NCI-H2171 treated with DMSO at 0.1 percent for 48 hours (cell line): ENCODE results near the gene SIGLEC8.
"Not testable (repeated sequence)": the region's sequence is repeated elsewhere in the genome, so short reads cannot be mapped to it uniquely, and the experiment has no call there.

Experiments
- DNase-seq: peaks from one replicate; lab custom pipeline; 2025; lab: John Stamatoyannopoulos, UW

Gene SIGLEC8

GRCh38 chr19:51473009-51473707 lies 14.9 kb upstream of the SIGLEC8 start:
- DNase-seq: peak; percentile 40

- DNase-seq: no peak
Measured at GRCh38 chr19:51472607-51473006, 14.4 kb upstream of the SIGLEC8 start.

- DNase-seq: no peak
Measured at GRCh38 chr19:51471527-51471926, 13.3 kb upstream of the SIGLEC8 start.

- no peak for DNase-seq
Measured at GRCh38 chr19:51470966-51471365, 12.7 kb upstream of the SIGLEC8 start.

- no peak for DNase-seq
Measured at GRCh38 chr19:51469629-51470028, 11.4 kb upstream of the SIGLEC8 start.

- DNase-seq: no peak
Measured at GRCh38 chr19:51469162-51469561, 10.9 kb upstream of the SIGLEC8 start.

- DNase-seq: no peak
Measured at GRCh38 chr19:51468545-51468920, 10.3 kb upstream of the SIGLEC8 start.

- no peak for DNase-seq
Measured at GRCh38 chr19:51467864-51468544, 9.8 kb upstream of the SIGLEC8 start.

- DNase-seq: no peak
Measured at GRCh38 chr19:51466723-51467122, 8.5 kb upstream of the SIGLEC8 start.

GRCh38 chr19:51463976-51464581 lies 5.8 kb upstream of the SIGLEC8 start:
- DNase-seq: not testable (repeated sequence)

- no peak for DNase-seq
Measured at GRCh38 chr19:51462681-51463080, 4.4 kb upstream of the SIGLEC8 start.

- DNase-seq: no peak
Measured at GRCh38 chr19:51462276-51462675, 4.0 kb upstream of the SIGLEC8 start.

- no peak for DNase-seq
Measured at GRCh38 chr19:51461723-51462161, 3.5 kb upstream of the SIGLEC8 start.

- peak; percentile 19 for DNase-seq
Measured at GRCh38 chr19:51460164-51460992, 2.1 kb upstream of the SIGLEC8 start.

GRCh38 chr19:51458899-51459505 lies 748 bp upstream of the SIGLEC8 start:
- DNase-seq: no peak

- no peak for DNase-seq
Measured at GRCh38 chr19:51457351-51458013, 772 bp downstream of the SIGLEC8 start.

GRCh38 chr19:51456541-51457290 lies 1.5 kb downstream of the SIGLEC8 start:
- no peak for DNase-seq

- DNase-seq: no peak
Measured at GRCh38 chr19:51450730-51451307, 7.4 kb downstream of the SIGLEC8 start.

GRCh38 chr19:51448411-51449016 lies 9.7 kb downstream of the SIGLEC8 start:
- DNase-seq: no peak

- no peak for DNase-seq
Measured at GRCh38 chr19:51448011-51448410, 10.2 kb downstream of the SIGLEC8 start.
